T1000 (cell line): ENCODE results near the gene PPP4R1.
"Not testable (repeated sequence)": the region's sequence is repeated elsewhere in the genome, so short reads cannot be mapped to it uniquely, and the experiment has no call there.

ENCODE experiments used
- DNase-seq: peaks from one replicate; lab custom pipeline; 2025; ENCODE audit warnings: mixed read lengths; lab: John Stamatoyannopoulos, UW

The PPP4R1 gene

GRCh38 chr18:9628984-9629383 is 14.6 kb upstream of the PPP4R1 start:
- no peak for DNase-seq

- no peak for DNase-seq
Measured at GRCh38 chr18:9627642-9628041, 13.3 kb upstream of the PPP4R1 start.

GRCh38 chr18:9619990-9620389 is 5.6 kb upstream of the PPP4R1 start:
- no peak for DNase-seq

GRCh38 chr18:9619545-9619944 is 5.2 kb upstream of the PPP4R1 start:
- no peak for DNase-seq

- DNase-seq, result no peak
Measured at GRCh38 chr18:9619056-9619455, 4.7 kb upstream of the PPP4R1 start.

DNA sequence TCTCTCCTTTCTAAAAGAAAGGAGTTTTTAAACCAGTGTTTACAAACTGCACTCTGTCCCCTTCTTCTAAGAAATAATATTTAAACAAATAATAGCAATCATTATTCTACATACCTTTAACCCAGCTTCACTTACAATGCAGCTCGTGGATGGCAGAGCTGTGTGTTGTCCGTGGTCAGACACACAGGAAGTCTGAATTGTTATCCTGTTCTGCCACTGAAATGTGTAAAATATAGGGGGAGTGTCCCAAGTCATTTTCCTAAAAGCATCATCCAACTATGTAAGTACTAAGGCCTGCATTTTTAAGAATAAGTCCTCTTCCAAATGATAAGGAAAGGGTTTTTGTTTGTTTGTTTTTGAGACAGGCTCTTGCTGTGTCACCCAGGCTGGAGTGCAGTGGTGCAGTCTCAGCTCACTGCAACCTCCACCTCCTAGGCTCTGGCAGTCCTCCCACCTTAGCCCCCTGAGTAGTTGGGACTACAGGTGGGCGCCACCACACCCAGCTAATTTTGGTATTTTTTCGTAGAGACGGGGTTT is 2.7 kb upstream of the PPP4R1 start:
- no peak for DNase-seq

GRCh38 chr18:9616049-9616448 is 1.7 kb upstream of the PPP4R1 start:
- DNase-seq, result no peak

GRCh38 chr18:9615280-9615797 is 980 bp upstream of the PPP4R1 start:
- no peak for DNase-seq

GRCh38 chr18:9613550-9614400 is 584 bp downstream of the PPP4R1 start:
- no peak for DNase-seq

DNA sequence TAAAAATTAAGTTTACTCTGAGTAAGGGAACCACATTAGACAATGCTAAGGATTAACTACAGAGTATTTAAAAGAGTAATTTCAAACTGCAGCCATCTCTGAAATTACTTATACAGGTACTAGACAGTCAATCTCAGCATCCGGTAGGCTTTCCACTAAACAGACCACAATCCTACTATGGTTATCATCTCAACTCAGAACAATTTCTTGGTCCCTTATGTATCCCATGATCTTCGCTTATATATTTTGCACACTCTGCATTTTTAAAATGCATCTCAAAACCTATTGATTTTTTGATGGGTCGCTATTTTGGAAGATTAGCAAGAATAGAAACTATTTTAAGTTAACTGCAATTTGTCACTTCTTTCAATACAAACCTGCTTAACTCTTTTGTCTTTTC is 1.4 kb downstream of the PPP4R1 start:
- no peak for DNase-seq

- no peak for DNase-seq
Measured at GRCh38 chr18:9612215-9612830, 2.0 kb downstream of the PPP4R1 start.

GRCh38 chr18:9609190-9609589 is 5.2 kb downstream of the PPP4R1 start:
- no peak for DNase-seq

DNA sequence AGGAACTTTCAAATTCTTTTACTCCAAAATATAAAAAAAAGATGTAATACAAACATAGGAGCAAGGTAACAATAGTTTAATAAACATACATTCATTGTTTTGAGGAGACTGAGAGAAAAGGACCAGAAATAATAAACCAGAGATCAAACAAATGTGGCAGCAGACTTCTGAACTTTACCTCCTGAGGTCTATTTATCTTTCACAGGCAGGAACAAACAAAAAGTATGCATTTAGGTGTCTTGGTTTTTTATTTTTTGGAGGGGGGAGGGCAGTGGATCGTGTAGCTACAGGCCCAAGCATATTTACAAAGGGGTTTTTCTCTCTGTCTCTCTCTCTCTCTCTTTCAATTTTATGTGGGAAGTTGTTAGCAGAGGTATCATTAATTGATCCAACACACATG is 5.6 kb downstream of the PPP4R1 start:
- DNase-seq, result no peak

DNA sequence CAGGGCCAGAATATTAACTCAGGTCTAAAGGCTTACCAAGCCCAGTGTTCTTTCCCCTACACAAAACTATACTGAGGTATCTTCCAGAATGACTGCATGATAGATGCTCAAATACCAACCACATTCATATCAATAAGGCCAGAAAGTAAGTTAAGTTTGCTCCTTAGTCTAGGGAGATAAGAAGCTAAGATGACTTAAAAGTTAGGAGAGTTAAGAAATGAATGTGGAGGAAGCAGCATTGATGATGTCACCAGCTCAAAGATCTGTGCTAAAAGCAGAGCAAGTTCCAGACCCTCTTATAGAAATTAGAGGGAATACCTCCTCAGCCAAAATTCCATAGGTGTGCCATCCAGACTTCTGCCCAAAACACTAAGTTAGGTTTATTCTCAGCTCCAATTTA is 6.1 kb downstream of the PPP4R1 start:
- DNase-seq, result no peak

GRCh38 chr18:9607111-9607510 is 7.2 kb downstream of the PPP4R1 start:
- DNase-seq, result not testable (repeated sequence)

DNA sequence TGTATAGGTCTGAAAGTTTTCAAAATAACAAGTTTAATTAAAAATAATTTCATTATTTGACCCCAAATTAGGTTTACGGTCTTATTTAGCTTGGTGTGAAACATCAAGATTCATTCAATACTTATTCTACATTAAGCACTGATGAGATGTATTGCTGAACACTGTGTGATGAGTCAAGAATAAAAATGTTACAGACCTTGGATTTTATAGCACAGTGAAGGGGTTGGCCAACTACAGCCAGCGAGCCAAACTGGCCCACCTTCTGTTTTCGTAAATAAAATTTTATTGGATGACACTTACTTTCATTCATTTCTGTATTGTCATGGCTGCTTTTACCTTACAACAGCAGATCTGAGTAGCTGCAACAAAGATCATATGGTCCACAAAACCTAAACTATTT is 8.3 kb downstream of the PPP4R1 start:
- no peak for DNase-seq

- no peak for DNase-seq
Measured at GRCh38 chr18:9604348-9604747, 10.0 kb downstream of the PPP4R1 start.

DNA sequence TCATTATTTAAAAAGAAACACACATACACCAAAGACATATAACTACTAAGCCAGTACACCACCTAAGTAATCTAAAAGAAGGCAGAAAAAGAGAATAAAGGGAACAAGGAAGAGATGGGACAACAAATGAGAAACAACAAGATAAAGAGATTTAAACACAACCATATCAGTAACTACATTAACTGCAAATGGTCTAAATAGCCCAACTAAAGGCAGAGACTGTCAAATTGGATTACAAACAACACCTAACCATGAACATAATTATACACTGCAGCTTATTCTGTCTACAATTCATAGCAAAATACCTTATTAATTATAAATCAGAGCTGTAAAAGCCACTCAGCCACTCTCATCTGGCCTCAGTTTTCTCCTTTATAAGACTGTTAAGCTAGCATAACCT is 15.0 kb downstream of the PPP4R1 start:
- no peak for DNase-seq

GRCh38 chr18:9597609-9598008 is 16.8 kb downstream of the PPP4R1 start:
- DNase-seq, result no peak

- DNase-seq, result no peak
Measured at GRCh38 chr18:9596843-9597526, 17.4 kb downstream of the PPP4R1 start.

DNA sequence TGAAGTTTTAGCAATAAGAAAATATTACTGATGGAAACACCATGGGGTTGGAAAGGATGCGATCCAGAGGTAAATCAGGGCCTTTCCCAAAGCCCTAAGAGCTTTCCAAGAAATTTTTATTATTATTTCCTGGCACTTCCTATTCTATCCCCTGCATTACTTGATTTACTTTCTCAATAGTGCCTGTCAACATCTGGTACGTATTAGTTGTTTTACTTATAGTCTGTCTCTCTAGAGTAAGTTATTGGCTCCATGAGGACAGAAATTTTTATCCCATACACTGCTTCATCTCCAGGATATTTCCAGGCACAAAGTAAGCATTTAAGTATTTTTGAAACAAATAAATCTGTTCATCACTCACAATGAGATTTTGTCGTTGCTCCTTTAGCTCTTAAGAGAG is 18.1 kb downstream of the PPP4R1 start:
- no peak for DNase-seq

- no peak for DNase-seq
Measured at GRCh38 chr18:9594823-9595596, 19.3 kb downstream of the PPP4R1 start.
